SK-N-SH treated with all-trans-retinoic acid at 6 μM for 48 hours (cell line): Measurements from ENCODE around the gene MTCL1.

Experiments
- ARNTL ChIP-seq: fragments of 450-650 bp; formaldehyde crosslinking; IDR thresholded peaks from 2 replicates; pipeline ENCODE4 v1.5.0; 2020; ENCODE audit warnings: low read depth, mild to moderate bottlenecking, moderate library complexity, borderline replicate concordance
- ESRRG ChIP-seq: fragments of 250-450 bp; sonication (Bioruptor Pico); IDR thresholded peaks from 2 replicates; pipeline ENCODE4 v1.6.1; 2021; ENCODE audit warnings: mild to moderate bottlenecking
- POU6F1 ChIP-seq: fragments of 250-450 bp; sonication (Bioruptor Pico); IDR thresholded peaks from 2 replicates; pipeline ENCODE4 v1.8.0; 2021; ENCODE audit warnings: low read depth, mild to moderate bottlenecking, moderate library complexity, borderline replicate concordance
- TOX ChIP-seq: fragments of 250-450 bp; sonication (Bioruptor Pico); IDR thresholded peaks from 2 replicates; pipeline ENCODE4 v1.8.0; 2021; ENCODE audit warnings: mild to moderate bottlenecking, moderate library complexity, borderline replicate concordance
- ZFP30 ChIP-seq: fragments of 450-650 bp; formaldehyde crosslinking; IDR thresholded peaks from 2 replicates; pipeline ENCODE4 v1.5.0; 2022; ENCODE audit warnings: mild to moderate bottlenecking, moderate library complexity
- ZNF8 ChIP-seq: fragments of 450-650 bp; formaldehyde crosslinking; IDR thresholded peaks from 2 replicates; pipeline ENCODE4 v1.5.0; 2020; ENCODE audit warnings: mild to moderate bottlenecking, moderate library complexity
- TF ChIP-seq, protein P1 (sequence below): fragments of 250-450 bp; sonication (Bioruptor Pico); IDR thresholded peaks from 2 replicates; pipeline ENCODE4 v1.8.0; 2020; ENCODE audit warnings: mild to moderate bottlenecking, moderate library complexity, borderline replicate concordance

DNA sequence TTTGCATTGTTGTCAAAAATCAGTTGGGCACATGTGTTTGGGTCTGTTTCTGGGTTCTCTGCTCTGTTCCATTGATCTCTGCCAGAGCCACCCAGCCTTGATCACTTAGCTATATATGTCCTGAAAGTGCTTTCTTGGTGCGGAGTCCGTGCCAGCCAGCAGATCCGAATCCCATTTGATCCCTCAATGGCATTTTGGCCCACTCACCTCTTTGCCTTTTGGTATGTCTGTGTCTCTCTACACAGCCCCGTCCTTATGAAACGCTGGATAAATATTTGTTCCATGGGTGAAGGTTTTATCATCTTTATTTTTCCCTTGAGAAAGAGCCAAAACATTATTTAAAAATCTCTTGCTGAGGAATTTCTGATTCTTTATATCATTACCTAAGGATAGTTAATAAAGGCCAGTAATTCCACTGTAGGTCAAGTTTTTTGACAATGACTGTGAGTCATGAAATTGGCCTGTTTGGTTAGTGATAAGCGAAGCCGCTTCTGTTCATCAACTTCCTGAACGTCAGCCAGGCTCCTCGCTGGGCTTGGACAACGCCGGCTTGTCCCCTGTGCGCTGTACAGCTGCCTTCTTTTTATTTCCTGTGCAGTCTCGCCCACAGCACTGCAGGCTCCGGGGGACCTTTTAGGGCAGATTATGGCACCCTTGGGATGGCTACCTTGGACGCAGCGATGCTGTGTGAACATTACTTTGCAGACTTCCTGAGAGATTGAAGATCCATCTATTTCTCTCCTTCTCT lies 24.9 kb downstream of the MTCL1 start:
- TF ChIP-seq ZFP30 (no peak), ESRRG (no peak), TOX (CRISPR knock-in tag) (no peak), POU6F1 (CRISPR knock-in tag) (no peak), ZNF8 (CRISPR knock-in tag) (no peak), ARNTL (no peak)
- TF ChIP-seq, protein P1, sequence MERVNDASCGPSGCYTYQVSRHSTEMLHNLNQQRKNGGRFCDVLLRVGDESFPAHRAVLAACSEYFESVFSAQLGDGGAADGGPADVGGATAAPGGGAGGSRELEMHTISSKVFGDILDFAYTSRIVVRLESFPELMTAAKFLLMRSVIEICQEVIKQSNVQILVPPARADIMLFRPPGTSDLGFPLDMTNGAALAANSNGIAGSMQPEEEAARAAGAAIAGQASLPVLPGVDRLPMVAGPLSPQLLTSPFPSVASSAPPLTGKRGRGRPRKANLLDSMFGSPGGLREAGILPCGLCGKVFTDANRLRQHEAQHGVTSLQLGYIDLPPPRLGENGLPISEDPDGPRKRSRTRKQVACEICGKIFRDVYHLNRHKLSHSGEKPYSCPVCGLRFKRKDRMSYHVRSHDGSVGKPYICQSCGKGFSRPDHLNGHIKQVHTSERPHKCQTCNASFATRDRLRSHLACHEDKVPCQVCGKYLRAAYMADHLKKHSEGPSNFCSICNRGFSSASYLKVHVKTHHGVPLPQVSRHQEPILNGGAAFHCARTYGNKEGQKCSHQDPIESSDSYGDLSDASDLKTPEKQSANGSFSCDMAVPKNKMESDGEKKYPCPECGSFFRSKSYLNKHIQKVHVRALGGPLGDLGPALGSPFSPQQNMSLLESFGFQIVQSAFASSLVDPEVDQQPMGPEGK, result no peak
